Upper lobe of left lung (tissue), 6 donors: Measurements from ENCODE around the gene DRAXIN. TPM values are rescaled to one million over a fixed set of nuclear protein-coding genes. Genes with fewer than 3 reads are reported as not detected.

Source experiments
- ATAC-seq, 2 donors: fragments of 200-7000 bp; cut with Tn5 transposase; one replicate each; pipeline ENCODE4 v1.9.1; 2022; ENCODE audit warnings: mild to moderate bottlenecking in 2 of 2, moderate library complexity in 2 of 2; ENCODE audit not compliant: low FRiP score in 2 of 2
- DNase-seq, 2 donors: peaks; one replicate each; pipeline ENCODE4 v3.0.0-alpha.2; 2019 to 2020
- H3K27ac ChIP-seq, 4 donors: fragments of 200-600 bp; sonication (generic); one replicate each; pipeline ENCODE4 v1.5.1; 2016 to 2019
- H3K27me3 ChIP-seq, 4 donors: fragments of 200-600 bp; sonication (generic); one replicate each; pipeline ENCODE4 v1.5.1; 2017 to 2019
- H3K36me3 ChIP-seq, 4 donors: fragments of 200-600 bp; sonication (generic); one replicate each; pipeline ENCODE4 v1.5.1; 2016 to 2019
- H3K4me1 ChIP-seq, 4 donors: fragments of 200-600 bp; sonication (generic); one replicate each; pipeline ENCODE4 v1.5.1; 2018 to 2019
- H3K4me3 ChIP-seq, 4 donors: fragments of 200-600 bp; sonication (generic); one replicate each; pipeline ENCODE4 v1.5.1; 2017 to 2019; ENCODE audit warnings: mild to moderate bottlenecking in 2 of 4, moderate library complexity in 1 of 4
- H3K9me3 ChIP-seq, 4 donors: fragments of 200-600 bp; sonication (generic); one replicate each; pipeline ENCODE4 v1.5.1; 2018 to 2019
- EP300 ChIP-seq, 4 donors: sonication (generic); formaldehyde crosslinking; IDR thresholded peaks; one replicate each; pipeline ENCODE4 v1.5.1; 2017; ENCODE audit warnings: antibody characterized with exemption in 4 of 4, control low read depth in 2 of 4
- POLR2A ChIP-seq, 4 donors: fragments of 450-650 bp; IDR thresholded peaks; one replicate each; pipeline ENCODE4 v1.5.1; 2016 to 2017; ENCODE audit warnings: antibody characterized with exemption in 4 of 4, mild to moderate bottlenecking in 2 of 4
- POLR2AphosphoS5 ChIP-seq, 2 donors: sonication (generic); formaldehyde crosslinking; IDR thresholded peaks; one replicate each; pipeline ENCODE4 v1.5.1; 2017; ENCODE audit warnings: antibody characterized with exemption in 2 of 2
- whole genome bisulfite sequencing, 2 donors: methylation state at CpG; one replicate each; pipeline ENCODE4 v1.1.5; 2017 to 2018; 5-methylcytosine and 5-hydroxymethylcytosine counted together
- total RNA-seq, 6 donors: library from RNA; depleted of rRNA in 4 of 6; stranded (reverse); fragments of >200 nt in 4 of 6; gene quantifications; one replicate each; pipeline versions ENCODE4 v1.1.0 to v1.2.1, GENCODE V29; 2016 to 2021
- TF ChIP-seq, protein P1 (sequence below), 6 experiments: fragments of 450-650 bp in 4 of 6; fragments of 200-600 bp in 2 of 6; sonication (generic) in 2 of 6; IDR thresholded peaks; one replicate each; pipeline ENCODE4 v1.5.1; 2016 to 2019; ENCODE audit warnings: antibody characterized with exemption in 6 of 6
- donor health status: DM: no; HTN: no; CAD: no; lungs with moderate emphysema.
- donor health status: DM: no; HTN: yes; CAD: no; lungs with severe emphysema.

DRAXIN gene
- total RNA-seq, 6 donors from 2014 or later: 0.11 to 0.17 TPM; not detected in 4

DNA sequence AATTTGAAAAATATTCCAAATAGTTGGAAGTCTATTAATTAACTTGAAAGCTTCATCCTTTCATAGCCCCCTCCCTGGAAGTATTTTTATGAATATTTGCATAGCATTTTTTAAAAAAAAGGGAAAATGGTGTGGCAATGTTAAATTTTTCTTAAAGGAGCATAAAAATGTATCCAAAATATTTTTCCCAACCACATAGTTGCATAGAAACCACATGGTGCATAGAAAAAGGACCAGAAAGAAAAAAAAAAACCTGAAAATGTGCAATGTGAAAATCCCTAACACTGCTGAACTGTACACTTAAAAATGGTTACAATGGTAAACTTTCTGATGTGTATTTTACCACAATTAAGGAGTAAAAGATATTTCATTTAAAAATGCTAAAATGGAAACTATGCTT lies 78.5 kb downstream of the DRAXIN start:
- Histone ChIP-seq H3K9me3 (no peaks in the 10 kb centered on the region), H3K27me3 (no peaks in the 10 kb centered on the region), H3K4me3 (no peak overlapping the region), H3K36me3 (no peaks in the 10 kb centered on the region), H3K4me1 (no peaks in the 10 kb centered on the region), H3K27ac (no peak overlapping the region)
- ATAC-seq (no peak), DNase-seq (no peak)
- no peak for TF ChIP-seq EP300 (IDR thresholded peaks at IDR 0.05)
- no peak for TF ChIP-seq POLR2AphosphoS5 (IDR thresholded peaks at IDR 0.05)
- TF ChIP-seq, protein P1, sequence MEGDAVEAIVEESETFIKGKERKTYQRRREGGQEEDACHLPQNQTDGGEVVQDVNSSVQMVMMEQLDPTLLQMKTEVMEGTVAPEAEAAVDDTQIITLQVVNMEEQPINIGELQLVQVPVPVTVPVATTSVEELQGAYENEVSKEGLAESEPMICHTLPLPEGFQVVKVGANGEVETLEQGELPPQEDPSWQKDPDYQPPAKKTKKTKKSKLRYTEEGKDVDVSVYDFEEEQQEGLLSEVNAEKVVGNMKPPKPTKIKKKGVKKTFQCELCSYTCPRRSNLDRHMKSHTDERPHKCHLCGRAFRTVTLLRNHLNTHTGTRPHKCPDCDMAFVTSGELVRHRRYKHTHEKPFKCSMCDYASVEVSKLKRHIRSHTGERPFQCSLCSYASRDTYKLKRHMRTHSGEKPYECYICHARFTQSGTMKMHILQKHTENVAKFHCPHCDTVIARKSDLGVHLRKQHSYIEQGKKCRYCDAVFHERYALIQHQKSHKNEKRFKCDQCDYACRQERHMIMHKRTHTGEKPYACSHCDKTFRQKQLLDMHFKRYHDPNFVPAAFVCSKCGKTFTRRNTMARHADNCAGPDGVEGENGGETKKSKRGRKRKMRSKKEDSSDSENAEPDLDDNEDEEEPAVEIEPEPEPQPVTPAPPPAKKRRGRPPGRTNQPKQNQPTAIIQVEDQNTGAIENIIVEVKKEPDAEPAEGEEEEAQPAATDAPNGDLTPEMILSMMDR (IDR thresholded peaks at IDR 0.05): no peak
- TF ChIP-seq POLR2A (IDR thresholded peaks at IDR 0.05): no peak

DNA sequence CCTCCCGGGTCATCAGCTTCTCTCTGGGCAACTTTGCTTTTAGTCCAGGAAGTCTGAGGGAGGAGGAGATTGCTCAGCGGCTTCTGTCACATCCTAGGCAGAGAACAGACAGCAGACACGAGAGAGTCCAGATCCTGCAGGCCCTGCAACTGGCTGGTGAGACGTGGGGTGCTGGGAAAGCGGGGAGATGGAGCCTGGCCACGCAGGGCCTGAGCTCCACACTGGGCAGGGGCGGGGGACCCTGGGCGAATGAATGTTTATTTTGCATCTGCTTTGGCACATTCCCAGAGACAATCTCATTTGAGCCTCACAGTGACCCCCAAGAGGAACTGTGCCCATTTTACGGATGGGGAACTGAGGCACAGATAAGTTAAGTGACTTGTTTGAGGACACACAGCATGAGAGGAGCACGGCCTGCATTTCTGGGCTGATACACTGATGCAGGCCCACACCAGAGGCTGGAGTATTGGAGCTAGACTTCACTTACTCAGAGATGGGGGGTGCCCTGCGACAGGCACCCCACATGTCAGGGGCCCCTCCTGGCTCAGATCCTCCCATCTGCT lies 80.1 kb downstream of the DRAXIN start:
- TF ChIP-seq POLR2AphosphoS5 (IDR thresholded peaks at IDR 0.05) (no peak), EP300 (IDR thresholded peaks at IDR 0.05) (no peak), POLR2A (IDR thresholded peaks at IDR 0.05) (no peak)
- TF ChIP-seq, protein P1 (IDR thresholded peaks at IDR 0.05): no peak
- H3K27ac ChIP-seq: no peak overlapping the region
- no peak for DNase-seq
- ATAC-seq: no peak
- H3K4me1 ChIP-seq: no peaks in the 10 kb centered on the region
- 71 to 75% methylated on average over 10 to 11 of the region's 11 CpGs for WGBS, 2 donors
- no peaks in the 10 kb centered on the region for H3K36me3 ChIP-seq
- H3K9me3 ChIP-seq: no peaks in the 10 kb centered on the region
- H3K27me3 ChIP-seq: no peaks in the 10 kb centered on the region
- no peak overlapping the region for H3K4me3 ChIP-seq

DNA sequence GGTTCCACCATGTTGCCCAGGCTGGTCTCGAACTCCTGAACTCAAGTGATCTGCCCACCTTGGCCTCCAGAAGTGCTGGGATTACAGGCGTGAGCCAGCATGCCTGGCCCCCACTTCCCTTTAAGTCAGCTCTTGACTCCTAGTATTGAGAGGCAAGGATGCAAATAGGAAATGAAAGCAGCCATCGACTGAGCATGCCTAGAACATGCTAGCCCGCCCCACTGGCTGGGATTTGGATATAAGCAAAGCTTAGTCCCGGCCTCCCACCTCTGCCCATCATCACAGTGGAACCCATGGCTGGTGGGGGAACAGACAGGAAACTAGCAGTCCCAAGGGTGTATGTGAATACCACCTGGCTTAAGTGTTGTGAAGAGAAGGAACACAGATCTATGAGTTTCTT lies 80.9 kb downstream of the DRAXIN start:
- H3K9me3 ChIP-seq: no peaks in the 10 kb centered on the region
- H3K27me3 ChIP-seq: no peaks in the 10 kb centered on the region
- H3K4me1 ChIP-seq: no peaks in the 10 kb centered on the region
- no peaks in the 10 kb centered on the region for H3K36me3 ChIP-seq
- H3K4me3 ChIP-seq: no peak overlapping the region
- TF ChIP-seq POLR2AphosphoS5 (IDR thresholded peaks at IDR 0.05) (no peak), EP300 (IDR thresholded peaks at IDR 0.05) (no peak), POLR2A (IDR thresholded peaks at IDR 0.05) (no peak)
- TF ChIP-seq, protein P1 (IDR thresholded peaks at IDR 0.05): no peak
- WGBS, 2 donors: 45 to 57% methylated on average over 5 of the region's 5 CpGs
- H3K27ac ChIP-seq: no peak overlapping the region
- peak in 1 of 2 donors; percentile 14 for ATAC-seq
- no peak for DNase-seq

DNA sequence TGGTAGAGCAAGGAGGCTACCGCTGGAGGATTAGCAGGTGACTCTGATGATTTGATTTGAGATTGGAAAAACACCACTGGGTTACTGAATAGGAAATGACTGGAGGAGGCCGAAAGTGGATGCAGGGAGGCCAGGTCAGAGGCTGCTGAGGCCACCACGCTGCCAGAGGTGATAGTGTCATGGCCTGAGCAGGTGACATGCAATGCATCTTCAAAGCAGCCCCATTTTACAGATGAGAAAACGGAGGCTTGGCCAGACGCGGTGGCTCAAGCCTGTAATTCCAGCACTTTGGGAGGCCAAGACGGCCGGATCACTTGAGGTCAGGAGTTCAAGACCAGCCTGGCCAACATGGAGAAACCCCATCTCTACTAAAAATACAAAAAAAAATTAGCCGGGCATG lies 83.2 kb downstream of the DRAXIN start:
- H3K9me3 ChIP-seq: no peaks in the 10 kb centered on the region
- no peaks in the 10 kb centered on the region for H3K36me3 ChIP-seq
- no peak overlapping the region for H3K27ac ChIP-seq
- DNase-seq (no peak), ATAC-seq (no peak)
- H3K4me3 ChIP-seq: no peak overlapping the region
- H3K4me1 ChIP-seq: no peaks in the 10 kb centered on the region
- WGBS, 2 donors: 91 to 93% methylated on average over 9 of the region's 9 CpGs
- no peaks in the 10 kb centered on the region for H3K27me3 ChIP-seq
- TF ChIP-seq POLR2AphosphoS5 (IDR thresholded peaks at IDR 0.05) (no peak), EP300 (IDR thresholded peaks at IDR 0.05) (no peak), POLR2A (IDR thresholded peaks at IDR 0.05) (no peak)
- TF ChIP-seq, protein P1 (IDR thresholded peaks at IDR 0.05): no peak

Other genes starting within 250 kb of the DRAXIN start
- gene DISP3, start 212.6 kb upstream of the DRAXIN start, total RNA-seq: under 1 TPM in 3 of 6 donors, not detected in 3; 0.07 to 0.79 (median 0.09) TPM
- gene FBXO2, start 37.3 kb upstream of the DRAXIN start, total RNA-seq: 10 to 100 TPM in 5 of 6 donors, 1 to 10 TPM in 1; 8.2 to 18.0 (median 13.8) TPM
- gene FBXO44, start 36.8 kb upstream of the DRAXIN start, total RNA-seq: 100 to 1,000 TPM in 1 of 6 donors, 10 to 100 TPM in 5; 14.7 to 114 (median 18.0) TPM
- 10 to 100 TPM; 10.5 to 25.4 (median 16.4) TPM for gene FBXO6, start 27.5 kb upstream of the DRAXIN start, total RNA-seq
- 10 to 100 TPM; 20.3 to 38.8 (median 28.0) TPM for gene MAD2L2, start 10.6 kb upstream of the DRAXIN start, total RNA-seq
- gene AGTRAP, start 44.4 kb downstream of the DRAXIN start, total RNA-seq: 10 to 100 TPM; 52.2 to 80.1 (median 68.7) TPM
- gene C1orf167, start 70.5 kb downstream of the DRAXIN start, total RNA-seq: 10 to 100 TPM in 2 of 6 donors, 1 to 10 TPM in 4; 1.0 to 14.3 (median 8.8) TPM
- gene MTHFR, start 114.3 kb downstream of the DRAXIN start, total RNA-seq: 100 to 1,000 TPM in 2 of 6 donors, 10 to 100 TPM in 4; 51.5 to 163 (median 58.2) TPM
- 10 to 100 TPM; 21.6 to 96.4 (median 33.0) TPM for gene CLCN6, start 114.5 kb downstream of the DRAXIN start, total RNA-seq
- gene NPPA, start 156.1 kb downstream of the DRAXIN start, total RNA-seq: 1 to 10 TPM in 1 of 6 donors, not detected in 5; 3.1 TPM
- not detected for gene NPPB, start 167.2 kb downstream of the DRAXIN start, total RNA-seq
- 10 to 100 TPM; 42.6 to 94.2 (median 58.7) TPM for gene KIAA2013, start 234.7 kb downstream of the DRAXIN start, total RNA-seq
- gene PLOD1, start 243.0 kb downstream of the DRAXIN start, total RNA-seq: 10 to 100 TPM; 31.4 to 99.0 (median 52.8) TPM